Stimulated activated CD8-positive, alpha-beta memory T cell treated with anti-CD3 and anti-CD28 coated beads, Interleukin-4, amount 100 ng/mL, for 4 hours (primary cell): ENCODE data around the gene YPEL5.

Experiments used
- DNase-seq, 2 donors: peaks; one replicate each; pipeline ENCODE4 v3.0.0-alpha.2; 2020; ENCODE audit warnings: low read depth in 2 of 2, low spot score in 1 of 2

Gene YPEL5

GRCh38 chr2:30203156-30203555 lies 56.3 kb downstream of the YPEL5 start:
- DNase-seq: no peak

- DNase-seq: no peak
Observed at GRCh38 chr2:30204281-30204680, 57.5 kb downstream of the YPEL5 start.

GRCh38 chr2:30205456-30205855 lies 58.6 kb downstream of the YPEL5 start:
- no peak for DNase-seq

DNA sequence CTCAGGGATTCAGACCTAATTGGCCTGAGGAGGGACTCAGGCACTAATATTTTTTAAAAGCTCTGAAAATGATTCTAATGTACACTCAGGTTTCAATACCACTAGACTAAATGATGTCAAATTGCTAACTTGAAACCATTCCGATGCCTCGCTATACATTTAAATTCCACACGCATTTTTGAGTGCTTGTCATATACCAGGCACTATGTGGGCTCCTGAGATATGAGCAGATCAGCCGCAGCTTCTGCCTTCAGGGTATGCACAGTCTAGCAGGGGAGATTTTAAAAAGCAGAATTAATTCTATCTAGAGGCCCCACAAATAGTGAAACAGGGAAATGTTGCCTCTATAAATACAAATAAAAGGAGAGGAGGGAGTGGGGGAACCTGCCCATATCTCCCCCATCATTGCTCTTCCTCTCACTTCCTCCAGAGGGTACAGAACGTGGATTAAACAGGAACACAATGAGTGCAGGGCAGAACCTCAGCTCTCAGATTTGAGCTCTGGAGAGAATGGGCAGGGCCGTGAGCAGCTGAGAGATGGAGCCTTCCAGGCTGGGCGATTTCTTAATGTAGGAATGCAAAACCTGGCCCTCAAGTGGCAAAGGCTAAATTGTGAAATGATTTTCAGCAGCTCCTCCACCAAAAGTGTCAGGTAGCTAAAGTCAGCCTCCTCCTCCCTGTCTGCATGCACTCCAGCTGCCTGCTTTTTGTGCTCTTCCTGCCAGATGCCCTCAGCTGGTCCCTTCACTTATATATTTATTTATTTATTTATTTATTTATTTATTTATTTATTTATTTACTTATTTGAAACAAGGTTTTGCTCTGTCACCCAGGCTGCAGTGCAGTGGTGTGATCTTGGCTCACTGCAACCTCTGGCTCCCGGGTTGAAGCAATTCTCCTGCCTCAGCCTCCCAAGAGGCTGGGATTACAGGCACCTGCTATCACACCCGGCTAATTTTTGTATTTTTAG lies 59.9 kb downstream of the YPEL5 start:
- no peak for DNase-seq

- DNase-seq: no peak
Observed at GRCh38 chr2:30208453-30208852, 61.6 kb downstream of the YPEL5 start.

GRCh38 chr2:30209227-30209626 lies 62.4 kb downstream of the YPEL5 start:
- DNase-seq: no peak
